GM18519 (cell line): ENCODE results near the gene PACS2.
"Not testable (repeated sequence)": the region's sequence is repeated elsewhere in the genome, so short reads cannot be mapped to it uniquely, and the experiment has no call there.

ENCODE experiments used
- ATAC-seq: cut with Tn5 transposase; IDR thresholded peaks from one replicate; pipeline ENCODE4 v1.9.1; 2021; ENCODE audit warnings: mild to moderate bottlenecking, moderate library complexity; ENCODE audit not compliant: unreplicated experiment, low FRiP score

The PACS2 gene

GRCh38 chr14:105313381-105314286, 914 bp upstream of the PACS2 start:
- no peak for ATAC-seq

GRCh38 chr14:105315211-105315721, 718 bp downstream of the PACS2 start:
- no peak for ATAC-seq

- no peak for ATAC-seq
These were observed 1.5 kb downstream of the PACS2 start for GRCh38 chr14:105315941-105316576.

- ATAC-seq: no peak
These were observed 2.0 kb downstream of the PACS2 start for GRCh38 chr14:105316577-105316941.

GRCh38 chr14:105316968-105317510, 2.5 kb downstream of the PACS2 start:
- no peak for ATAC-seq

- no peak for ATAC-seq
These were observed 3.0 kb downstream of the PACS2 start for GRCh38 chr14:105317546-105317945.

- ATAC-seq: no peak
These were observed 8.4 kb downstream of the PACS2 start for GRCh38 chr14:105322791-105323556.

GRCh38 chr14:105323663-105324062, 9.1 kb downstream of the PACS2 start:
- ATAC-seq: no peak

GRCh38 chr14:105324080-105324778, 9.7 kb downstream of the PACS2 start:
- no peak for ATAC-seq

- ATAC-seq: no peak
These were observed 10.3 kb downstream of the PACS2 start for GRCh38 chr14:105324871-105325270.

GRCh38 chr14:105325303-105325702, 10.8 kb downstream of the PACS2 start:
- no peak for ATAC-seq

- ATAC-seq: no peak
These were observed 11.4 kb downstream of the PACS2 start for GRCh38 chr14:105325716-105326567.

- ATAC-seq: no peak
These were observed 12.0 kb downstream of the PACS2 start for GRCh38 chr14:105326568-105326867.

- ATAC-seq: no peak
These were observed 12.5 kb downstream of the PACS2 start for GRCh38 chr14:105326891-105327694.

GRCh38 chr14:105327695-105328045, 13.1 kb downstream of the PACS2 start:
- not testable (repeated sequence) for ATAC-seq

GRCh38 chr14:105328070-105328677, 13.6 kb downstream of the PACS2 start:
- no peak for ATAC-seq

GRCh38 chr14:105328678-105329390, 14.3 kb downstream of the PACS2 start:
- ATAC-seq: no peak
